ENCODE measurements around the gene DDX6.

- TF ChIP-seq, protein P1, sequence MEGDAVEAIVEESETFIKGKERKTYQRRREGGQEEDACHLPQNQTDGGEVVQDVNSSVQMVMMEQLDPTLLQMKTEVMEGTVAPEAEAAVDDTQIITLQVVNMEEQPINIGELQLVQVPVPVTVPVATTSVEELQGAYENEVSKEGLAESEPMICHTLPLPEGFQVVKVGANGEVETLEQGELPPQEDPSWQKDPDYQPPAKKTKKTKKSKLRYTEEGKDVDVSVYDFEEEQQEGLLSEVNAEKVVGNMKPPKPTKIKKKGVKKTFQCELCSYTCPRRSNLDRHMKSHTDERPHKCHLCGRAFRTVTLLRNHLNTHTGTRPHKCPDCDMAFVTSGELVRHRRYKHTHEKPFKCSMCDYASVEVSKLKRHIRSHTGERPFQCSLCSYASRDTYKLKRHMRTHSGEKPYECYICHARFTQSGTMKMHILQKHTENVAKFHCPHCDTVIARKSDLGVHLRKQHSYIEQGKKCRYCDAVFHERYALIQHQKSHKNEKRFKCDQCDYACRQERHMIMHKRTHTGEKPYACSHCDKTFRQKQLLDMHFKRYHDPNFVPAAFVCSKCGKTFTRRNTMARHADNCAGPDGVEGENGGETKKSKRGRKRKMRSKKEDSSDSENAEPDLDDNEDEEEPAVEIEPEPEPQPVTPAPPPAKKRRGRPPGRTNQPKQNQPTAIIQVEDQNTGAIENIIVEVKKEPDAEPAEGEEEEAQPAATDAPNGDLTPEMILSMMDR (IDR thresholded peaks at IDR 0.05), result no peak
- no peak for TF ChIP-seq POLR2A (IDR thresholded peaks at IDR 0.05)
Measured at GRCh38 chr11:118774032-118774431, 16.9 kb downstream of the DDX6 start.

Measured in thyroid gland (tissue), 4 donors.